ENCODE data around the gene RWDD1. TPM values are rescaled to one million over a fixed set of nuclear protein-coding genes. Genes with fewer than 3 reads are reported as not detected.
A peak's percentile ranks its signal among the peaks of the same experiment; 100 is the strongest.

Gene RWDD1
- total and polyA plus RNA-seq, 2 of the 13 experiments (the other 11 are each of a cell fraction or from before 2014, with no cell fraction given), result 27.4 to 67.1 TPM

DNA sequence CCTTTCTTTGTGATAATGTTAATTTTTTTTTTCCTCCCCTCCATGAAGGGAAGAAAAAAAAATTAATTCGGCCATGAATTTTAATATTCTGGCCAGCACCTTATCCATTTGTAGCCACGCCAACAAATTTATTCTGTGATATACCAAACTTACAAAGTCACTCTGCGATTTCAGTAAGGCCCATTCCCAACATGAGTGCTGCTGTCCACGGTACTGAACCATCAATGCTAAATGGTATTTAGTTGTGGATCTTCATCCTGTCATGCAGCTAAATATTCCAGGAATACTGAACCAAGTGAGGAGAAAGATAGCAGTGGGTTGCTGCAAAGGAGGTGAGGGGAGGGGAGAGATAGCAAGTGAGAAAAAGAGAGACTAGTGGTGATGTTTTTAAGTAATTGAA lies 25.5 kb downstream of the RWDD1 start:
- POLR2A ChIA-PET, result no interaction called here
- Histone ChIP-seq H3K4me3 (replicated peaks in 1 of 3; ENCODE audit: insufficient read depth in 1 of 3, low read depth in 2 of 3, low read length in 3 of 3) (no peak overlapping the region), H3K4me2 (ENCODE audit: low read depth, low read length) (no peak overlapping the region), H3K36me3 (replicated peaks in 1 of 2; ENCODE audit: control insufficient read depth in 1 of 2, insufficient read depth in 2 of 2, low read length in 2 of 2) (peaks cover 0 to 11% of the 10 kb centered on the region in 2 experiments; a peak in 3 of 5 replicates), H3K9ac (ENCODE audit: insufficient read depth, low read depth, low read length) (no peak overlapping the region), H3K79me2 (ENCODE audit: insufficient read depth, low read length) (no peaks in the 10 kb centered on the region), H3K9me3 (ENCODE audit: low read length) (no peaks in the 10 kb centered on the region), H3K27me3 (ENCODE audit: control insufficient read depth in 1 of 2, insufficient read depth in 2 of 2, low read length in 2 of 2) (no peaks in the 10 kb centered on the region), H3K27ac (ENCODE audit: extremely low read length, insufficient read depth, low read length) (no peak overlapping the region), H2AFZ (ENCODE audit: low read length) (no peak overlapping the region), H4K20me1 (ENCODE audit: insufficient read depth, low read length) (no peaks in the 10 kb centered on the region), H3K4me1 (ENCODE audit: insufficient read depth, low read length) (no peaks in the 10 kb centered on the region)
- in situ Hi-C loops (cut with HindIII; ENCODE audit: extremely low pct_ligation_motif_present, low pct_unique_long_range_greater_than_20kb) (no loop called here), intact Hi-C loops (cut with micrococcal nuclease; ENCODE audit: unreplicated experiment) (no loop called here)
- 86% methylated on average over 4 of the region's 4 CpGs for WGBS (ENCODE audit: low lambda C conversion rate)
- BruUV-seq (replicated peaks), result no TSS peak
- peak; percentile 23 for DNase-seq (ENCODE audit: low spot score)
- peak; percentile 41; the same call in 1 of the 3 replicates for ATAC-seq
- peak; percentile 51 for FAIRE-seq
- CTCF ChIA-PET (ENCODE audit: low intra/inter-chr PET ratio, low total read pairs), result no interaction called here
- peak; percentile 57; the same call in 1 of the 2 replicates for TF ChIP-seq ZNF331 (CRISPR knock-in tag; IDR thresholded peaks at IDR 0.05)
- no peak for TF ChIP-seq ZNF891 (CRISPR knock-in tag; IDR thresholded peaks at IDR 0.05)
- TF ChIP-seq PHF5A (CRISPR knock-in tag; IDR thresholded peaks at IDR 0.05; ENCODE audit: low read depth, unreplicated experiment), result no peak
- no peak for TF ChIP-seq ZNF121 (CRISPR knock-in tag; IDR thresholded peaks at IDR 0.05)
- TF ChIP-seq ZNF10 (CRISPR knock-in tag; IDR thresholded peaks at IDR 0.05; ENCODE audit: borderline replicate concordance, low read depth), result no peak
- TF ChIP-seq SAP130 (CRISPR knock-in tag; IDR thresholded peaks at IDR 0.05; ENCODE audit: low read depth), result peak; percentile 48; the same call in 1 of the 2 replicates
- TF ChIP-seq FOXK2 (IDR thresholded peaks at IDR 0.05), result no peak
- no peak for TF ChIP-seq MYNN (CRISPR knock-in tag; IDR thresholded peaks at IDR 0.05; ENCODE audit: low read depth)
- no peak for TF ChIP-seq ZNF567 (CRISPR knock-in tag; IDR thresholded peaks at IDR 0.05; ENCODE audit: borderline replicate concordance)
- no peak for TF ChIP-seq SIN3A (IDR thresholded peaks at IDR 0.05; ENCODE audit: borderline replicate concordance, low read depth, low read length)
- TF ChIP-seq RFX1 (IDR thresholded peaks at IDR 0.05), result no peak
- TF ChIP-seq NFYC (CRISPR knock-in tag; IDR thresholded peaks at IDR 0.05), result no peak
- TF ChIP-seq RXRB (CRISPR knock-in tag; IDR thresholded peaks at IDR 0.05; ENCODE audit: borderline replicate concordance), result peak; percentile 40; the same call in 1 of the 2 replicates
- no peak for TF ChIP-seq ZNF362 (CRISPR knock-in tag; IDR thresholded peaks at IDR 0.05; ENCODE audit: borderline replicate concordance)
- 0 out of 2 replicates have a peak, but pooled peaks have one; percentile 24 for TF ChIP-seq THRA (CRISPR knock-in tag; IDR thresholded peaks at IDR 0.05; ENCODE audit: borderline replicate concordance)
- peak; percentile 91; the same call in 1 of the 2 replicates for TF ChIP-seq WIZ (CRISPR knock-in tag; IDR thresholded peaks at IDR 0.05)
- TF ChIP-seq ZNF572 (CRISPR knock-in tag; IDR thresholded peaks at IDR 0.05), result no peak
- TF ChIP-seq, protein P1, sequence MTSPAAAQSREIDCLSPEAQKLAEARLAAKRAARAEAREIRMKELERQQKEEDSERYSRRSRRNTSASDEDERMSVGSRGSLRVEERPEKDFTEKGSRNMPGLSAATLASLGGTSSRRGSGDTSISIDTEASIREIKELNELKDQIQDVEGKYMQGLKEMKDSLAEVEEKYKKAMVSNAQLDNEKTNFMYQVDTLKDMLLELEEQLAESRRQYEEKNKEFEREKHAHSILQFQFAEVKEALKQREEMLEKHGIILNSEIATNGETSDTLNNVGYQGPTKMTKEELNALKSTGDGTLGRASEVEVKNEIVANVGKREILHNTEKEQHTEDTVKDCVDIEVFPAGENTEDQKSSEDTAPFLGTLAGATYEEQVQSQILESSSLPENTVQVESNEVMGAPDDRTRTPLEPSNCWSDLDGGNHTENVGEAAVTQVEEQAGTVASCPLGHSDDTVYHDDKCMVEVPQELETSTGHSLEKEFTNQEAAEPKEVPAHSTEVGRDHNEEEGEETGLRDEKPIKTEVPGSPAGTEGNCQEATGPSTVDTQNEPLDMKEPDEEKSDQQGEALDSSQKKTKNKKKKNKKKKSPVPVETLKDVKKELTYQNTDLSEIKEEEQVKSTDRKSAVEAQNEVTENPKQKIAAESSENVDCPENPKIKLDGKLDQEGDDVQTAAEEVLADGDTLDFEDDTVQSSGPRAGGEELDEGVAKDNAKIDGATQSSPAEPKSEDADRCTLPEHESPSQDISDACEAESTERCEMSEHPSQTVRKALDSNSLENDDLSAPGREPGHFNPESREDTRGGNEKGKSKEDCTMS (CRISPR knock-in tag; conservative IDR thresholded peaks at IDR 0.05), result 0 out of 2 replicates have a peak, but pooled peaks have one; percentile 72
- no peak for TF ChIP-seq SMARCE1 (IDR thresholded peaks at IDR 0.05; ENCODE audit: borderline replicate concordance)
- 0 out of 2 replicates have a peak, but pooled peaks have one; percentile 28 for TF ChIP-seq NCOA2 (CRISPR knock-in tag; IDR thresholded peaks at IDR 0.05)
- TF ChIP-seq ZFP37 (CRISPR knock-in tag; IDR thresholded peaks at IDR 0.05; ENCODE audit: borderline replicate concordance), result peak; percentile 66; the same call in 1 of the 2 replicates

All from HepG2 (cell line).